ENCODE measurements around the gene RBMS3.
"Not testable (repeated sequence)": the region's sequence is repeated elsewhere in the genome, so short reads cannot be mapped to it uniquely, and the experiment has no call there.

Gene RBMS3

GRCh38 chr3:29384640-29385039, 103.8 kb downstream of the RBMS3 start:
- no peak for DNase-seq

GRCh38 chr3:29385046-29385830, 104.4 kb downstream of the RBMS3 start:
- DNase-seq, result no peak
- TF ChIP-seq POLR2A (IDR thresholded peaks at IDR 0.05; ENCODE audit: low read length) (no peak), GATA1 (IDR thresholded peaks at IDR 0.05; ENCODE audit: low read depth, low read length) (no peak)

More at GRCh38 chr3:29384640-29385039, 103.8 kb downstream of the RBMS3 start:
- TF ChIP-seq POLR2A (IDR thresholded peaks at IDR 0.05; ENCODE audit: low read length) (no peak), GATA1 (IDR thresholded peaks at IDR 0.05; ENCODE audit: low read depth, low read length) (no peak)

GRCh38 chr3:29389362-29389761, 108.5 kb downstream of the RBMS3 start:
- no peak for DNase-seq
- TF ChIP-seq POLR2A (IDR thresholded peaks at IDR 0.05; ENCODE audit: low read length) (no peak), GATA1 (IDR thresholded peaks at IDR 0.05; ENCODE audit: low read depth, low read length) (no peak)

- DNase-seq, result no peak
- TF ChIP-seq GATA1 (IDR thresholded peaks at IDR 0.05; ENCODE audit: low read depth, low read length) (no peak), POLR2A (IDR thresholded peaks at IDR 0.05; ENCODE audit: low read length) (no peak)
Observed at GRCh38 chr3:29392625-29393388, 111.9 kb downstream of the RBMS3 start.

- DNase-seq, result not testable (repeated sequence)
Observed at GRCh38 chr3:29393946-29394345, 113.1 kb downstream of the RBMS3 start.

GRCh38 chr3:29397406-29397805, 116.5 kb downstream of the RBMS3 start:
- TF ChIP-seq POLR2A (IDR thresholded peaks at IDR 0.05; ENCODE audit: low read length) (no peak), GATA1 (IDR thresholded peaks at IDR 0.05; ENCODE audit: low read depth, low read length) (no peak)
- no peak for DNase-seq

- no peak for DNase-seq
- TF ChIP-seq GATA1 (IDR thresholded peaks at IDR 0.05; ENCODE audit: low read depth, low read length) (no peak), POLR2A (IDR thresholded peaks at IDR 0.05; ENCODE audit: low read length) (no peak)
Observed at GRCh38 chr3:29398787-29399186, 117.9 kb downstream of the RBMS3 start.

- TF ChIP-seq GATA1 (IDR thresholded peaks at IDR 0.05; ENCODE audit: low read depth, low read length) (no peak), POLR2A (IDR thresholded peaks at IDR 0.05; ENCODE audit: low read length) (no peak)
- DNase-seq, result no peak
Observed at GRCh38 chr3:29406291-29406832, 125.5 kb downstream of the RBMS3 start.

- no peak for DNase-seq
- TF ChIP-seq POLR2A (IDR thresholded peaks at IDR 0.05; ENCODE audit: low read length) (no peak), GATA1 (IDR thresholded peaks at IDR 0.05; ENCODE audit: low read depth, low read length) (no peak)
Observed at GRCh38 chr3:29408676-29409075, 127.8 kb downstream of the RBMS3 start.

GRCh38 chr3:29409409-29409808, 128.5 kb downstream of the RBMS3 start:
- no peak for DNase-seq
- TF ChIP-seq POLR2A (IDR thresholded peaks at IDR 0.05; ENCODE audit: low read length) (no peak), GATA1 (IDR thresholded peaks at IDR 0.05; ENCODE audit: low read depth, low read length) (no peak)

- TF ChIP-seq POLR2A (IDR thresholded peaks at IDR 0.05; ENCODE audit: low read length) (no peak), GATA1 (IDR thresholded peaks at IDR 0.05; ENCODE audit: low read depth, low read length) (no peak)
- DNase-seq, result no peak
Observed at GRCh38 chr3:29410220-29410619, 129.3 kb downstream of the RBMS3 start.

GRCh38 chr3:29410660-29411405, 130.0 kb downstream of the RBMS3 start:
- TF ChIP-seq POLR2A (IDR thresholded peaks at IDR 0.05; ENCODE audit: low read length) (no peak), GATA1 (IDR thresholded peaks at IDR 0.05; ENCODE audit: low read depth, low read length) (no peak)
- no peak for DNase-seq

GRCh38 chr3:29412110-29412509, 131.2 kb downstream of the RBMS3 start:
- DNase-seq, result no peak
- TF ChIP-seq POLR2A (IDR thresholded peaks at IDR 0.05; ENCODE audit: low read length) (no peak), GATA1 (IDR thresholded peaks at IDR 0.05; ENCODE audit: low read depth, low read length) (no peak)

All from erythroblast (primary cell).